Transverse colon (tissue), 3 donors: Measurements from ENCODE around the gene UBE2Q2.

Source experiments
- CTCF ChIP-seq, 5 experiments: fragments of 200-600 bp in 3 of 5; fragments of 450-650 bp in 2 of 5; sonication (generic) in 3 of 5; IDR thresholded peaks; 1 replicate in 2 of 5; 2 replicates in 3 of 5; pipeline ENCODE4 v1.5.1; 2016 to 2017; ENCODE audit warnings: antibody characterized with exemption in 5 of 5, inconsistent platforms in 3 of 5, mild to moderate bottlenecking in 2 of 5, moderate library complexity in 1 of 5
- EP300 ChIP-seq: sonication (generic); formaldehyde crosslinking; IDR thresholded peaks from one replicate; pipeline ENCODE4 v1.6.1; 2017; ENCODE audit warnings: antibody characterized with exemption, low read depth
- POLR2A ChIP-seq: fragments of 450-650 bp; IDR thresholded peaks from one replicate; pipeline ENCODE4 v1.6.1; 2016; ENCODE audit warnings: antibody characterized with exemption, mild to moderate bottlenecking, moderate library complexity

- no peak for TF ChIP-seq CTCF (IDR thresholded peaks at IDR 0.05)
- no peak for TF ChIP-seq EP300
- no peak for TF ChIP-seq POLR2A
These were observed 11.1 kb upstream of the UBE2Q2 start for GRCh38 chr15:75832114-75832513.
